ENCODE data around the gene MAPK14. TPM values are rescaled to one million over a fixed set of nuclear protein-coding genes. Genes with fewer than 3 reads are reported as not detected.
"Not testable (repeated sequence)": the region's sequence is repeated elsewhere in the genome, so short reads cannot be mapped to it uniquely, and the experiment has no call there.

MAPK14 gene
- total RNA-seq, 2 donors from 2014 or later = 43.7 to 48.1 TPM

DNA sequence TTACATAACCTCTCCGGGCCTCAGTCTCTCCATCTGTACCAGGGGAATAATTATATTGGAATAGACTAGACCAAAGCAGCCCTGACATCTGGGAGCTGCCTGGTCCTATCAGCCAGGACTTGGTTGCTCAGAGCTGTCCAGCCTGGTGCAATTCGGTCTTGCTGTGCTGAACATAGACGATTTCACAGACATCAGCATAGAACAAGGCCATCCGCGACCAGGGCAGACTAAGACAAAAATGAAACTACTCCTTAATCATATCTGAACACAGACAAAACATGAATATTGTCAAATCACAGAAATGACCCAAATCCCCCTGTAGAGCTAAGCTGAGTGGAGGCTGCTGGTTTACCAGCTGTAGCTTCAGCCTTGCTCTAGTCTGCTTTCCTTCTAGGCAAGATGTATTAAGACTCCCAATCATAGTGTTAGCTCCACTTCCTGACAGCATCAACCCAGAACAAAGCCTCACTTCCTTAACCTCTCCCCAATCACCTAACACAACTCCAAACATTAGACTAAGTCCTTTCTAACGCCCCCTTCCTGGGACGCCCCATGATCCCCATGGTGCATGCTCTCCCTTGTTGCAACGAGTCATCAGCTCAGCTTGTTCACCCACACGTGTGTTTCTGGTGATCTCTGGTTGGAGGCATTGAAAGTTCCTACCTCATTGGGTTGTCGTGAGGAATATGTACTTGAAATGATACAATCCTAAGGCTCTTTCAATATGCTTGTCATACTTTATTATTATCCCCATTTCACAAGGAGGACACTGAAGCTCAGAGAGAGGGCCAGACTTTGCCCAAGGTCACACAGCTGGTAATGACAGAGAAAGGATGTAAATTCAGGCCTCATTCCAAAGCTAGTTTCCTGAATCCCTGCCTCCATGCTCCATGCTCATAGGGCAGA is 99.2 kb downstream of the MAPK14 start:
- ATAC-seq = no peak
- no peaks in the 10 kb centered on the region for H3K9me3 ChIP-seq (ENCODE audit: control insufficient read depth, low read length, poor library complexity, severe bottlenecking)
- peak overlapping the region; percentile 82 for H3K4me3 Mint-ChIP-seq
- no peaks in the 10 kb centered on the region for H3K27me3 Mint-ChIP-seq
- peak overlapping the region; percentile 67 for H3K27ac Mint-ChIP-seq
- peaks cover 46% of the 10 kb centered on the region for H3K4me1 Mint-ChIP-seq
- DNase-seq = no peak
- no peaks in the 10 kb centered on the region for H3K36me3 Mint-ChIP-seq (ENCODE audit: low read depth)

DNA sequence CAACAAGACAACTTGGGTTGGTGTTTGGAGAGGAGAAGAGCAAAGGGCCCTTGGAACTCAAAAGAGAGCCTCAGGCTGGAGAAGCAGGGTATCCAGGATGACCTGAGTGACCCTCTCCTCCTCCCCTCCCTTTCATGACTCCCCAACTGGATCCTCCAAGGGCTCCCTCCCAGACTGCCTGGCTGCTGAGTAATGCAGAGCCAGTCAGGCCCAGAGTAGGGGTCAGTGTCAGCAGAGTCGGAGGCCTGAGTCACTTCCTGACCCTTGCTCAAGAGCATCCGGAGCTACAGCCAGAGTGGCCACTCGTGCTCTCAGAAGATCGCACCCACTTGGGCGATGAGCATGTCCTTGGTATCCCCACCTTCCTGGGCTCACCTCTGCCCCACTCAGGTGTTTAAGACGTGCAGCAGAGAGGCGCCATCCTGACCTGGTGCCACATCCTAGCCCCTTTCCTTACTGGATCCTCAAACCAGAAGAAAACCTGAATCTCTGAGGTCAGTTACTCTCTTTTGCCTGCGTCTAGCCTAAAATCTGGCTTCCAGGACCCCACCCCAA is 99.9 kb downstream of the MAPK14 start:
- DNase-seq (no peak), ATAC-seq (no peak)
- H3K4me1 Mint-ChIP-seq = peaks cover 46% of the 10 kb centered on the region
- H3K9me3 ChIP-seq (ENCODE audit: control insufficient read depth, low read length, poor library complexity, severe bottlenecking) = no peaks in the 10 kb centered on the region
- H3K36me3 Mint-ChIP-seq (ENCODE audit: low read depth) = no peaks in the 10 kb centered on the region
- no peaks in the 10 kb centered on the region for H3K27me3 Mint-ChIP-seq
- H3K27ac Mint-ChIP-seq = peak overlapping the region; percentile 67
- H3K4me3 Mint-ChIP-seq = no peak overlapping the region

DNA sequence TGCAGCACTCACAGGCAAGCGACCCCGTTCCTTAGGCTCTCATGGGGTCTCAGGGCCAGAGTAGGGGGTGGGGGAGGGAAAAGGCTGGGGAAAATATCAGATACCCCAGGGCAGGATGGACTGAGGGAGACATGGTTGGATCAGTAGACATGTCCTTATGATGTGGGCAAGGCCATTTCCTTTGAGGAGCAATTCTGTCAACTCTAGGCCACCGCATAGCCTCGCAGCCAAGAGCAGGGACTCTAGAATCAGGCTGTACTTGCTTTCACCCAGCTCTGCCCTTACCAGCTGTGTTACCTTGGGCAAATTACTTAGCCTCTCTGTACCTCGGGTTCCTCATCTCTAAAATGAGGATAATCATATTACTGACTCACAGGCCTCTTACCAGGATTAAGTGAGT is 100.5 kb downstream of the MAPK14 start:
- ATAC-seq (no peak), DNase-seq (no peak)
- Mint-ChIP-seq H3K36me3 (ENCODE audit: low read depth) (peaks cover 1% of the 10 kb centered on the region), H3K4me3 (no peak overlapping the region), H3K27ac (no peak overlapping the region), H3K4me1 (peaks cover 46% of the 10 kb centered on the region), H3K27me3 (no peaks in the 10 kb centered on the region)
- no peaks in the 10 kb centered on the region for H3K9me3 ChIP-seq (ENCODE audit: control insufficient read depth, low read length, poor library complexity, severe bottlenecking)

- Mint-ChIP-seq H3K36me3 (ENCODE audit: low read depth) (peaks cover 6% of the 10 kb centered on the region), H3K4me1 (peaks cover 46% of the 10 kb centered on the region), H3K4me3 (peak overlapping the region; percentile 68), H3K27ac (no peak overlapping the region), H3K27me3 (no peaks in the 10 kb centered on the region)
- DNase-seq (no peak), ATAC-seq (no peak)
- no peaks in the 10 kb centered on the region for H3K9me3 ChIP-seq (ENCODE audit: control insufficient read depth, low read length, poor library complexity, severe bottlenecking)
Observed at GRCh38 chr6:36128793-36129192, 101.2 kb downstream of the MAPK14 start.

GRCh38 chr6:36129334-36129733 is 101.7 kb downstream of the MAPK14 start:
- ATAC-seq; DNase-seq; H3K36me3 Mint-ChIP-seq (ENCODE audit: low read depth); H3K27me3 Mint-ChIP-seq; H3K9me3 ChIP-seq (ENCODE audit: control insufficient read depth, low read length, poor library complexity, severe bottlenecking): not testable (repeated sequence)
- H3K27ac Mint-ChIP-seq = peak overlapping the region; percentile 51
- peaks cover 44% of the 10 kb centered on the region for H3K4me1 Mint-ChIP-seq
- H3K4me3 Mint-ChIP-seq = peak overlapping the region; percentile 85

- H3K36me3 Mint-ChIP-seq (ENCODE audit: low read depth) = peaks cover 7% of the 10 kb centered on the region
- DNase-seq = peak in 2 of 3 donors; percentile 33 to 43
- peaks cover 42% of the 10 kb centered on the region for H3K4me1 Mint-ChIP-seq
- ATAC-seq = peak; percentile 53
- peak within 1 kb of the TSS; percentile 88 for H3K27ac Mint-ChIP-seq
- peak within 1 kb of the TSS; percentile 89 for H3K4me3 Mint-ChIP-seq
- no peaks in the 10 kb centered on the region for H3K27me3 Mint-ChIP-seq
- no peaks in the 10 kb centered on the region for H3K9me3 ChIP-seq (ENCODE audit: control insufficient read depth, low read length, poor library complexity, severe bottlenecking)
Observed at GRCh38 chr6:36129941-36130666, 102.5 kb downstream of the MAPK14 start, which contains the start of gene MAPK13. Gene MAPK13 (plus strand): TSS chr6:36130513. CDS start chr6:36130583, 70 bp downstream.

GRCh38 chr6:36130667-36131510 is 103.3 kb downstream of the MAPK14 start:
- ATAC-seq (peak; percentile 65), DNase-seq (peak in 2 of 3 donors; percentile 35 to 48)
- H3K27ac Mint-ChIP-seq = peak overlapping the region; percentile 88
- H3K27me3 Mint-ChIP-seq = no peaks in the 10 kb centered on the region
- H3K9me3 ChIP-seq (ENCODE audit: control insufficient read depth, low read length, poor library complexity, severe bottlenecking) = no peaks in the 10 kb centered on the region
- peaks cover 43% of the 10 kb centered on the region for H3K4me1 Mint-ChIP-seq
- H3K36me3 Mint-ChIP-seq (ENCODE audit: low read depth) = peaks cover 7% of the 10 kb centered on the region
- peak overlapping the region; percentile 89 for H3K4me3 Mint-ChIP-seq

GRCh38 chr6:36131511-36132245 is 104.1 kb downstream of the MAPK14 start:
- DNase-seq = peak in 1 of 3 donors; percentile 18
- Mint-ChIP-seq H3K4me1 (peaks cover 37% of the 10 kb centered on the region), H3K36me3 (ENCODE audit: low read depth) (peaks cover 7% of the 10 kb centered on the region), H3K27me3 (no peaks in the 10 kb centered on the region), H3K27ac (peak overlapping the region; percentile 88), H3K4me3 (peak overlapping the region; percentile 89)
- no peaks in the 10 kb centered on the region for H3K9me3 ChIP-seq (ENCODE audit: control insufficient read depth, low read length, poor library complexity, severe bottlenecking)
- ATAC-seq = peak; percentile 73

DNA sequence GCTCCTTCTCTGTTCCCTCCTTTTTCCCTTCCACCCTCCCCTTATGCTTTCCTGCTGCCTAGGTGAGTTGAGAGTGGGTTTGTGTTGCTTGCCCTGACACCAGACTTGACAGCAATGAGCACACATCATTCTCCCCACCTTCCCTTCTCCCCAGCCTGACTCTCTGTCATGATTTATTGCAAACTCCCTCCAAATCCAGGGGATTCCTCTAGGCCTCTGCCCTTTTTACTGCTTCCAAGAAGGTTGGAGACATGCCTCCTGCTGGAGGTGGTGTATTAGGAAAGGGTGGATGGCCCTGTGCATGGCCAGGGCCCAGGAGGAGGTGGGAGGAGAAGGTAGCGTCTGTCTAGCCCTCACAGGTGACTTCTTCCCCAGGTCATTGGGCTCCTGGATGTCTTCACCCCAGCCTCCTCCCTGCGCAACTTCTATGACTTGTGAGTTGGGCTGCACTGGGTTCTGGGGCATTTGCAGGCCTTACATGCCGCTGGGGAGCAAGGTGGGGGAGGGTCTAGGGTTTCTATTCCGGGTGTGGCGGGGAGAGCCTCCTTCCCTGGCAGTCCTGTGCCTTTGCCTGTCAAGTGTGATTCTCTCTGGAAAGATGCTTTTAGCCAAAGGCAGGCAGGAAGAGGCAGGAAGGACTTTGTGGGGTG is 104.8 kb downstream of the MAPK14 start:
- Mint-ChIP-seq H3K36me3 (ENCODE audit: low read depth) (peaks cover 7% of the 10 kb centered on the region), H3K4me1 (peaks cover 33% of the 10 kb centered on the region), H3K27ac (peak overlapping the region; percentile 88), H3K27me3 (no peaks in the 10 kb centered on the region), H3K4me3 (peak overlapping the region; percentile 69)
- DNase-seq = no peak
- no peaks in the 10 kb centered on the region for H3K9me3 ChIP-seq (ENCODE audit: control insufficient read depth, low read length, poor library complexity, severe bottlenecking)
- ATAC-seq = no peak

GRCh38 chr6:36133148-36133547 is 105.5 kb downstream of the MAPK14 start:
- Mint-ChIP-seq H3K27me3 (no peaks in the 10 kb centered on the region), H3K36me3 (ENCODE audit: low read depth) (peaks cover 7% of the 10 kb centered on the region), H3K4me3 (no peak overlapping the region), H3K4me1 (peaks cover 33% of the 10 kb centered on the region), H3K27ac (peak overlapping the region; percentile 88)
- no peak for DNase-seq
- no peak for ATAC-seq
- H3K9me3 ChIP-seq (ENCODE audit: control insufficient read depth, low read length, poor library complexity, severe bottlenecking) = no peaks in the 10 kb centered on the region

- no peak for DNase-seq
- Mint-ChIP-seq H3K36me3 (ENCODE audit: low read depth) (peaks cover 8% of the 10 kb centered on the region), H3K4me3 (peak overlapping the region; percentile 67)
Observed at GRCh38 chr6:36133912-36134311, 106.3 kb downstream of the MAPK14 start.

More at GRCh38 chr6:36133912-36134311, 106.3 kb downstream of the MAPK14 start:
- Mint-ChIP-seq H3K27me3 (no peaks in the 10 kb centered on the region), H3K4me1 (peaks cover 33% of the 10 kb centered on the region), H3K27ac (peak overlapping the region; percentile 88)
- H3K9me3 ChIP-seq (ENCODE audit: control insufficient read depth, low read length, poor library complexity, severe bottlenecking) = no peaks in the 10 kb centered on the region
- no peak for ATAC-seq

All from T-helper 17 cell (primary cell).